OCI-M2 (cell line): ENCODE data around the gene ALX1.

Experiments used
- DNase-seq: peaks from one replicate; lab custom pipeline; 2025; ENCODE audit not compliant: unreplicated experiment; lab: John Stamatoyannopoulos, UW

The ALX1 gene

DNA sequence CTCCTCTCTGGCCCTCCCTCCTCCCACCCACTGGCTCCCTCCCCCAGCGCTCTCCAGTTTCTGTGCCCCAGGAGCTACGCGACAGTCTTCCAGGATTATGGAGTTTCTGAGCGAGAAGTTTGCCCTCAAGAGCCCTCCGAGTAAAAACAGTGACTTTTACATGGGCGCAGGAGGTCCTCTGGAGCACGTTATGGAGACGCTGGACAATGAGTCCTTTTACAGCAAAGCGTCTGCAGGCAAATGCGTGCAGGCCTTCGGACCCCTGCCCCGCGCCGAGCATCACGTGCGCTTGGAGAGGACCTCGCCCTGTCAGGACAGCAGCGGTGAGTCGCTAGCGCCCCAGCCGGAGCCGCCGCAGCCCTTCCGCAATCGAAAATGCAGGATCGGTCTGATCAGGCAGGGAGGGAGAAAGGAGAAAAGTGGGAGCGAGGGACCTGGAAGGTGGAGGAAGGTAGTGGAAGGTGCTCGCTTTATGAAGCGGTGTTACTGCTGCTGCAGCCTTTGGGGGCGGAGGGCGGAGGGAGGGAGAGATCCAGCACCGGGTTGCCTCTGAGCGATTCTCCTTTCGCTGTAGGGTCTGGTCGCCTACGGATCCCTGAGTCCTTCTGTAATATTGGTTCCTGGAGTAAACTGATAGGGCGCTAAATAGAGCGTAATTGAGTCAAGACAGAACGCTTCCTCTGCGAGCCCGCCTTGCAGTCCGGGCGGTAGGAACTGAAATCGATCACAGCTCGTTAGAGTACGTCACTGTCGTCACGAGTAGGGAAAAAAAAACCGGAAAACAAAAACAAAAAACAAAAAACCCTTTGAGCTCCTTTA, at the start of gene ALX1:
ALX1 (plus strand) TSS at position 56 of the 819 bp plus-strand sequence; CDS start at position 98, 42 bp downstream.
- DNase-seq: peak; percentile 63

DNA sequence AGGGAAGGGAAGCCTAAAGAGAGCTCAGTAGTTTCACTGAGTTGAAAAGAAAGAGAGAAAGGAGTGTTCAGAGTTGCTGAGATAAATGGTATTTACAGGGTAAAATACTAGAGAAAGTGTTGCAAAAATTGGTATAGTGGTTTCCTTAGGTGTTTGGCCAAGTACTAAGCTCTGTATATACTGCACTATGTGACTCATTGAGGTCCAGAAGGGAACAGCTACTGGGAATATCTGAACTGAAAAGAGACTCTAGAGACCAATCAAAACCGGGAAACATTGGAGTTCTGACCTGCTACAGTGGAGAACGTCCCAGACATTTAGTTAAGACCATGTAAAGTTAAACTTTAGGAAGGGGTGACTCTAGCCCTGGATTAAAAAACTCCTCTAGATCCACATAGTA, 42.7 kb upstream of the ALX1 start:
- DNase-seq: no peak

DNA sequence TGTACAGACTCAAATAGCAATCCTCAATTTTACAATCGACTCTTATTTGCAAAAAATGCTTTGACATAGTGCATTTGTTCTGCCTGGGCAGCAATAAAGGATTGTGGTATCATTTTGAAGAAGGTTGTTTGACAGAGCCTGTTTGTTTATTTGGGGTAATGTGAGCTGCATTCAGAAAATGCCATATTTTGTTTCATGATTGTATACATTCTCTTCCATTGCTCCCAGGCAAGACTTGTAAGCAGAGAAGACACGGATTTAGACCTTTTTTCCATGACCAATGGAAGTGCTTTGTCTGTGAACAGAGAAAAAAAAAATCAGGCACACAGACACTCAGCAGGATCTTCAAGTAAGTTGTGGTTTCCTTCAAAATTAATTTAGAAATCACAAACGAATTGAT, 35.5 kb upstream of the ALX1 start:
- DNase-seq: no peak

DNA sequence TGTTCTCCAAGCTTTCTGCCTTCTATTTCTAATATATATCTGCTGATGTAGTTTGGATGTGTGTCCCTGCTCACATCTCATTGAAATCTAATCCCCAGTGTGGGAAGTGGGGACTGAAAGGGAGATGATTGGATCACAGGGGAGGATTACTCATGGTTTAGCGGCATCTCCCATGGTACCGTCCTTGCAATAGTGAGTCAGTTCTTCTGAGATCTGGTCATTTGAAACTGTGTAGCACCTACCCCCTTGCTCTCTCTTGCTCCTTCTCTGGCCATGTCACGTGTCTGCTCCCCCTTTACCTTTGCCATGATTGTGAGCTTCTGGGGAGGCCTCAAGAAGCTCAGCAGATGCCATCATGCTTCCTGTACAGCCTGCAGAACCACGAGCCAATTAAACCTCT, 26.2 kb upstream of the ALX1 start:
- no peak for DNase-seq

DNA sequence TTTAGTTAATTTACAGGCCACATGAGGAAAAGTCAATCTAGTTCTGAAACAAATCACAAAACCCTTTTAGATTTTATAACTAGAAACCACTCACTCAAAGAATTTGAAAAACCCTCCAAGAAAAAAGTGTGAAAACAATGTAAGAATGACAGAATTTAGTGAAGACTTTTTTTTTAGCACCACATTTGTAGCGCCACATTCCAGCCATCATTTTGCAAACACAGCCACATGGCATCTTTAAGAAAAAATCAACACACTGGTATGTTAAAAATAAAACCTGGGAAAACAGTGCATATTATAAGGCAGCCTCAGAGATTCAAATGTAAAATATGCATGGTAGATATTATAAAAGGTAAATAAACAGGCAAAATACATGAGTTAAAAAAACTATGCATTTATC, 22.3 kb upstream of the ALX1 start:
- DNase-seq: no peak

DNA sequence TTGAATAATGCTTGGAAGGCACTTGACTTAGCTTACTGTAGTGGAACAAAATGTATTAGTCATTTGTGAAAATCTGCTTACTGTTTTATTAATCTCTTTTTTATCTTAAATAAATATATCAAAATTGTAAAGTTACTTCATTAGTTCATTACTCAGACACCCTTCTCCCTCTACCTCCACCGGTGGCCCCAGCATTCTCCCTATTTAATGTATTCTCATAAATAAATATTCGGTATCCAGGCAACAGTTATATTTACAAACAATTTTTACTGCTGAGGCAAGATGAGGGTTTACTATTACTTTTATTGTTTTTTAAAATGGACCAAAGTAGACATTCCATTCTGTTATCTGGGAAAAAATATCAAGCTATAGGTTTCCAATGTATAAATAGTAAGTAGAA, 19.6 kb upstream of the ALX1 start:
- DNase-seq: no peak

DNA sequence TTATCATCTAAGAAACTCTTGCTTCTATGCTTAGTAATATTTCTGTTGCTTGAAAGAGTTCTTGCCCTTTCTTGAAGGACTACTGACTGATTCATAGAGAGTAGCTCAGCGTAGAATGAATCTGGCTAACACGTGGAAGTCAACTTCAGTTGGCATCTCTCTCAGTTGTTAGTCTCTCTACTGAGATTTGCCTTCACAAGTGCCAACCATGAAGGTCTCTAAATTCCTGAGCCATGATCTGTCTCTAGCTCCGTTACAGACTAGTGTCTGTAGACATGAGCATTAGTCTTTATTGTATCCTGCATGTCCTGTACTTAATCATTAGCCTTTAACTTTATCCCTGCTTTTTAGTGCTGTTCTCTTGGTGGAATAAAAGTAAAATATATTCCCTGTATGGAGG, 19.1 kb upstream of the ALX1 start:
- no peak for DNase-seq

DNA sequence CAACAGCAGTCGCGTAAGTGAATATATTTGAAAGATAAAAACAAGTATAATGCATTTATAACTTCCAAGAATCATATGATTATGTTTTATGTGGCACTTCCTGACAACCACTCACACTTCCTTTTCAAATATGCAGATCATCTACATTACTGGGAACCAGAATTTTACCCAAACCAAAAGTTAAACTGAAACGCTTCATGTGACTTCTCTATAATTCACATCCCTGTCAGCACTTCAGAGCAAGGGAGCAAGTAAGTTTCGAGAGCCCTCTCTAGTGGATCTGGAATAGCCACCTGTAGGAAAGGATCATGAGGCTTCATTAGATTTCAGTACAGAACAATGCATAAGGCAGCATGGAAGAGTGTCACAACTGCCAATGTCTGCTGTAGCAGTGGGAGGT, 13.7 kb upstream of the ALX1 start:
- no peak for DNase-seq

DNA sequence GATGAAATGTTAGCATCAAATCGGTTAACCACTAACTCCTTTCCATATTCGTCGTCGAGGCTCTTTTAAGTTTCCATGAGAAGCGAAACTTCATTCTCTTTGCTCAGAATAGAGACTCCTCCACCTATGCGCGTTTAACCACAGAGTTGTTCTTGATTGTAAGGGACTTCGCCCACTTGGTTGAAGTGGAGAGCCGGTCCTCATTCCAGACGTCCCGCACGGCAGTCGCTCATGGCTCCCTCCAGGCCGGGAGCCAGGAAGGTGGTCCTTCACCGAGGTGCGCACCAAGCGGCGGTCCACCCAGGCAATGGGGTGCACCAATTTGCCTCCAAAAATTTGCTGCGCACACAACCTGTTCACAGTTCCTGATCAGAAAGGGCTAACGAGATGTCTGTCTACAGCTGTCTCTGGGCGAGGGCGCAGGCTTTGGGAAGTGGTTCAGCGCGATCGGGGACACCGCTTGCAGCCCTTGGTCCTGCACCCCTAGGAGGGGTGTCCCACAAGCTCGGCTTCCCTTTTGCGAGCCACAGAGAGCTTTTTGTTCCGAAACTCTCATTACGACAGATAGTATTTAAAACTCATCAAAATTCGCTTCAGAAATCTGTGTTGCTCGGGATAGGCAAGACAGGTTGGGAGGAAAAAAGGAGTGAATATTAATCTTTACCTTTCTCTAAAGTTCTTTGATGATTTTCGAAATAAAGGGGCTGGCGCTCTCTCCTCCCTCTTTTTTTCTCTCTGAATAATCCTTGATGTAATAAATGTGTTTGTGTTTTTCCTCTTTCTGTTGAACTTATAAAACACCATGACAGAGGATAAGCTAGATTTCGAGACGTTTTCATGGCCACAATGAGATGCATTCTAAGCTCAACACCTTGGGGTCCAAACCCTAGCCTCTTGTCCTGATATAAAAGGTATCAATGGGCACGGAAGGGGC, 6.4 kb upstream of the ALX1 start:
- DNase-seq: no peak

DNA sequence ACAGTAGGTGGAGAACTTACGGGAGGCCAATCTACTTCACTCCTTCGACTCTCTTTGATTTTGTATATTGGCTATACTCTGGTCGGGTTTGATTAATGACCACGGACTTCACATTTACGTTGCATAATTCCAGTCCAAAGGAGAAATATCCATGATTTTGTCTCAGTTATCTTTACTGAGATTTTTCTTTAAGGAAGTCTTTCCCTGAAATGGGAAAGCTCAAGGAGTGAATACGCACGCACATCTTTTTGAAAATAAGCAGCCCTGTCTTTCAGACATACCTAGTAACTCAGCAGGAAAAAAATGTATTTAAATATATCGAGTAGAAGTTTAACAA, 5.7 kb upstream of the ALX1 start:
- no peak for DNase-seq

DNA sequence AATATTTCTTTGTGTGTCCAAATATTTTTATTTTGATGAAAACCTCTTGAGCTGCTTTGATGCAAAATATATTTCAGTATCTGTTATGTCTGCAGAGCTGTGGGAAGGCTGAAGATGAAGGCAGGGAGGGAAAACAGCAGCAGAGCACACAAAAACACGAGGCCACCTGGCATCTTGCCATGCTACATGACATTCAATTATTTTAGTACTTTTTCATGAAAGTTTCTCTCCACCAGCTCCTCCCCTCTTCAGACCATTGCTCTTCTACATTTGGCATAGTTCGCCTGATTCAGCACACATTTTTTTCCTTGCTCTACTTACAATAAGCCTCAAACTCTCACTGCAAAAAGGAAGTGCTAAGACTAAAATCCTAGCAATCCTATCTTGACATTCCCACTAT, 4.6 kb upstream of the ALX1 start:
- DNase-seq: no peak

DNA sequence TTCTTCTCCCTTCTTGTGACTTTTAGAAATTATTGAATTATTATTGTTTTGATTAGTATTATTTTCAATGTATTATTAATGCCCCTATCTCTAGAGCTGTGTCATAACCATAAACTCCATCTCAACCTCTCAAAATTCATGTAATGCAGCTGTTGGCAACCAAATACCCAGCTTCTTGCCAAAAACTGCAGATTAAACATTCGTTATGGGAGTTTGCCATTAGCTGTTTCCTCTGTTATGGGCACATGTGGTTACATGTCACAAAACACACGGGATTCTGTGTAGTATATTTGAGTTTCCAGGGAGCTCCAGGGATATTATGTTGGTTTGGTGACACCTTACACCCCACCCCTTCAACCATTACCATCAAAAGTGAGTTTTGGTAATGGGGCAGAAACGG, 2.8 kb upstream of the ALX1 start:
- DNase-seq: no peak

DNA sequence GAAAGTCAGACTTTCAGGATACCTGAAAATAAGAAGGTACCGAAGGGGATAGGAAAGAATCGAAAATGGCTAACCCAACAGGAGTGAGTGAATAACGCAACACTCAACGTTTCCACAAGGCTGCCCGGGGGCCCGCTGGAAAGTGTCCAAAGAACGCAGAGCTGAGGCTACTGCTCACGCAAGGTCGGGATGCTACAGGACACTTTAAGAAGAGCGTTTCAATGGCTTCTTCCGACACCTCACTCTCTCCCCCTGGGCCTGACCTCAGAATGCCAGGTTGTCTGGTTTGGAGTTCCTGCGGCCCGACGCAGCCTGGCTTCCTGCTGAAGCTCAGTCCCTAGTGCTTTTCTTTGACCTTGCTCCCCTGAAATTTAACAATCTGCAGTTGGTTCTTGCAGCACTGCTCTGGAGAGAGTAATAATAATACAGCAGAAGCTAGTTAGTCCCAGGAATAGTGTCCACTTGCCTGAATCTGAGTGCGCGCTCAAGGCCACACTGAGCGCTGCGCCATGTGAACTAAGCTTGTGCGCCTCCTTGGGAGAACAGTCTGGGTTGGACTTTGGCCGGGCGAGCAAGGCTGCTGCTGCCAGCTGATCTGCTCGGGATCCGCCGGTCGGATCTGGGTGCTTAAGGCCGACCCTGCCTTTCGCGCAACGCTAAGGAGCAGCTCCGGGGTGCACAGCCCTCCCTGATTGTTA, 2.0 kb upstream of the ALX1 start:
- no peak for DNase-seq

DNA sequence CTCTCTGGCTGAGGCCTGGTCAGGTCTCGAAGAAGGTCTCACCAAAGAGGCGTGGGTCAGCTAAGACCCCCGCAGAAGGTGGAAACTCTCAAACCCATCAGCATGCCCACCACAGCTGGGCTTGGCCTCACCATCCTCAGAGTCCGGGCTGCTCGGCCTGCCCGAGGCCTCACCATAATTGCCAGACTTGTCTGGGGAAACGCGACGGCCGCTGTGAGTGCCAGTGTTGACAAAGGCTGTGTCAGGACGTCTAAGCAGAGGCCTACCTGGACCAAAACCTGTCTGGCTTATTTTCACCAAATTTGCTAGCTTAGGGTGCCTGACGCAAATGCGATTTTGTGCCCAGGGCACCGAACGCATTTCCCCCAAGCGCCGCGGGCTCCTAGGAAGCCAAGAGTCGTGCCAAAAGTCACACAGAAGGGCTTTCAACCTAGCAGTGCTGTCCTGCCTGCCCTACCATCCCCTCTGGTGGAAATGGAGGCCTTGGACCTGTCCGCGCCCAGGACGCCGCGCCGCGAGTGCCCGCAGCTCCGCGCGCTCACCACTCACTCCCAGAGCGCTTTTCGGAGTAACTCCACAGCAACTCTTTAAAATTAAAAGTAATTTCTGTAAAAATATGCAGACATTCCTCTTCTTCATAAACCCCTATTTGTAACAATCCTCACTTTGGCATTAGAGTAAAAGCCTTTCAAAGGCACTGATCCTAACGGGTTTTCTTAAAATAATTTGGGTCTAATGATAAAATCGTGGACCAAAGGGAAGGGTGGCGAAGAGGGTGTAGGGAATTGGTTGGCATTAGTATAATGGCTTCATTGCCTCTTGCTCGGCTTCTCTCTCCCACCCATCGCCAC, 1.2 kb upstream of the ALX1 start:
- DNase-seq: no peak

DNA sequence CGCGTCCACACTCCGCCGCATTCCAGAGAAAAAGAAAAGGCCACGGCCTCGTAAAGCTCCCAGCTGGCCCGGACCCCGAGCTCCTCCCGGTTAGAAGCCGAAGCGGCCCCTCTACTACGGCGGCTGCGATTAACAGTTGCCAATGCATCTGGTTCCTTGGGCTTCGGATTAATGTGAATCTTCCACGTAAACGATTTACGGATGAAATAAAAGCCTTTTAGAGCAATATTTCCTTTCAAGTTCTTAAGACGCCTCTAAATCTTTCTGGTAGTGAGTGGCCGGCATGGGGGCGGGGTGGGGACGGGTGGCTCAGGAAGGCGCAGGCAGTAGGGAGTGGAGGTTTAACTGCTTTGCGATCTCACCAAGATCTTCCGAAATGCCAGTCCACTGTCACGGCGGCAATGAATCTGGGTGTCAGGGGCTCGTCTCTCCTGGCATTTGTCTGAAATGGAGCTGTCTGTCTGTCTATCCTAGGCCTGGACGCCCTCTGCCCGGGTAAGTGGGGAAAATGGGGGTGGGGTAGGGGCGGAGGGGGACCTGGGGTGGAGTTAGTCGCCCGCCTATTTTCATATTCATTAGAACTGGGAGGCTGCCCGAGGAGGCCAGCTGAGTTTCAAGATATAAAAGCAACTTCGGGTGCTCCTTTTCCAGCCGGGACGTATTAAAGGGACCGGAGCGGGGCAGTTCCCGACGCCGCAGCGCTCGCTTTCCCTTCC, 413 bp upstream of the ALX1 start:
- DNase-seq: no peak

DNA sequence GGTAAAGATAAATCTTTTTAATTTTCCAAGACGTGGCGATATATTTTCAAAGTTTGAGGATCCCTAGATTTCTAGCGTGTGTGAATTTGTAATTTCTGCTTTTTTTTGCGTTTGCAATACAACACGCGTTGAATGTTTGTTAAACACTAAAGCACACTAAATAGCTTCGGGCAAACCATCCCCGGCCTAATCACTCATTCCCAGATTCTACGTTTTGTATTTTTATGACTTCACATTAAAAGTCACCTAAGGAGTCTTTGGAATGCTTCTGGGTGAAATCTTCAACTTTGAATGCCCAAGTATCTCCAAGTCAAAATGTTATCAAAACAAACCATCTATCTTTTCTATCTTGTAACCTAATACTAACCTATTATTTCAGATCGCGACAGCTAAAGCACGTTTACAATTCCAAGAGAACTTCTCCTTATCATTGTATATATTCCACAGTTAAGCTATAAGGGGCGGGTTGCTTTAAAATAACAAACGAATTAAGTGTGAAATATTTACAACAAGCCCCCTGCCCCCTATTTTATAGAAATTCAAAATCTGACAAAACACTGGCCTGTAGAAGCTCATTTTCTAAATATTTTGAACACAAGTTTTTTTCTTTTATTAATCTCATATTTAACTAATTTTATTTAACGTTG, 1.1 kb downstream of the ALX1 start:
- peak; percentile 63 for DNase-seq

DNA sequence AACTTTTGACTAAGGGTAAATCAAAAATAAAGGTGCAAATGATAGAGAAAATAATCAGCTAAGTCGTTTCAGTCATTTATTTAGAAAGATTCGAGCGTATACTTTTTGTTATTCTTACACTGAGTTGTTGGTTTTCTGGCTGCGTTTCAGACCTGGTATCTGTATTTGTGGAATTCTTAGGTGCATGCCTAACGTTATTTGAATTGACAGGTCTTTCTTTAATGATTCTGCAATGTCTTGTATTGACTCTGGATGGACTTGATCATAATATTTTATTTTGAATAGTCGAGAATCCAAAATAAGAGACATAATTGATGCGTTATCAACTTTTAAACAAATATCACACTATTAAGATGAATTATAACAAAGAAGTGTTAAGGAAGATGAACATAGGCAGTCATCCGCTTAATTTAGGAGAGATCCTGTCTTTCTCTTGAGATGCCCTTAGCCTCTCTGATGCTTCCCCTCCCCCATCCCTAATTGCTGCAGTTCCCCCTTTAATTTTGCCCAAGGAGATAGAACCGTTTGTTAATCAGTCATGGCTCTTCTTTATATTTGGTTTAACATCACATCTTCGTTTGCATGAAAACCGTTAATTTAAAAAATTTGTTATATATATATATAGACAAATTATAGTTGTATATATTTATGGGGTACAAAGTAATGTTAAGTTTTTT, 1.8 kb downstream of the ALX1 start:
- DNase-seq: no peak

DNA sequence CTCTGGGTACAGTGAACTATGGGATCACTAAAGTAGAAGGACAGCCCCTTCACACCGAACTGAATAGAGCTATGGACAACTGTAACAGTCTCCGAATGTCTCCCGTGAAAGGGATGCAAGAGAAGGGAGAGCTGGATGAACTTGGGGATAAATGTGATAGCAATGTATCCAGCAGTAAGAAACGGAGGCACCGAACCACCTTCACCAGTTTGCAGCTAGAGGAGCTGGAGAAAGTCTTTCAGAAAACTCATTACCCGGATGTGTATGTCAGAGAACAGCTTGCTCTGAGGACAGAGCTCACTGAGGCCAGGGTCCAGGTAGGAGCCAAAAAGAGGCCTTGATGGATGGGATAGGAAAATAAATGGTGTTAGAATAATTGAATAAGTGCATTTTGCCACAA, 3.5 kb downstream of the ALX1 start:
- peak; percentile 8 for DNase-seq

DNA sequence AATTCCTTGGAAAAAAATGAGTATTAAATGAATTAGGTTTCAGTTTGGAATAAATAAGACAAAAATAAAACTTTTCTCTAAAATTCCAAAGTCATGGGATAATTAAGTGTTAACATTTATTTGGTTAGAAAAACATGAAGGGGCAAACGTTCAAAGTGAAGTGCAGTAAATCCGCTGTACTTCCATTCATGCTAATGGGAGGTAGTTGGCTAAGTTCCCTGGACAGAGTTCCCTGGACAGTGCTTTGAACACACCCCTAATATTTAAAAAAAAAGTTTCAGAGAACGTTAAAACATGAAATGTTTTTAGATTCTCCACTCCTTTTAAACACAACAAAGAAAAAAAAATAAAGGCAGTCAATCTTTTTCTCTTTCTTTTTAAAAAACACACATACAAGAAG, 16.3 kb downstream of the ALX1 start:
- DNase-seq: no peak
